Liver (tissue), 2 donors: Measurements from ENCODE around the gene CAST.

Experiments used
- TF ChIP-seq, protein P1 (sequence below): fragments of 150-350 bp; IDR thresholded peaks from 2 replicates; pipeline ENCODE4 v1.5.1; 2017; ENCODE audit warnings: improper control_type of control experiment, low read depth, low read length; ENCODE audit not compliant: missing input control
- TF ChIP-seq, protein P2 (sequence below): IDR thresholded peaks from 2 replicates; pipeline ENCODE4 v1.6.1; 2016; ENCODE audit warnings: antibody characterized with exemption, mild to moderate bottlenecking
- donor health status: healthy.

DNA sequence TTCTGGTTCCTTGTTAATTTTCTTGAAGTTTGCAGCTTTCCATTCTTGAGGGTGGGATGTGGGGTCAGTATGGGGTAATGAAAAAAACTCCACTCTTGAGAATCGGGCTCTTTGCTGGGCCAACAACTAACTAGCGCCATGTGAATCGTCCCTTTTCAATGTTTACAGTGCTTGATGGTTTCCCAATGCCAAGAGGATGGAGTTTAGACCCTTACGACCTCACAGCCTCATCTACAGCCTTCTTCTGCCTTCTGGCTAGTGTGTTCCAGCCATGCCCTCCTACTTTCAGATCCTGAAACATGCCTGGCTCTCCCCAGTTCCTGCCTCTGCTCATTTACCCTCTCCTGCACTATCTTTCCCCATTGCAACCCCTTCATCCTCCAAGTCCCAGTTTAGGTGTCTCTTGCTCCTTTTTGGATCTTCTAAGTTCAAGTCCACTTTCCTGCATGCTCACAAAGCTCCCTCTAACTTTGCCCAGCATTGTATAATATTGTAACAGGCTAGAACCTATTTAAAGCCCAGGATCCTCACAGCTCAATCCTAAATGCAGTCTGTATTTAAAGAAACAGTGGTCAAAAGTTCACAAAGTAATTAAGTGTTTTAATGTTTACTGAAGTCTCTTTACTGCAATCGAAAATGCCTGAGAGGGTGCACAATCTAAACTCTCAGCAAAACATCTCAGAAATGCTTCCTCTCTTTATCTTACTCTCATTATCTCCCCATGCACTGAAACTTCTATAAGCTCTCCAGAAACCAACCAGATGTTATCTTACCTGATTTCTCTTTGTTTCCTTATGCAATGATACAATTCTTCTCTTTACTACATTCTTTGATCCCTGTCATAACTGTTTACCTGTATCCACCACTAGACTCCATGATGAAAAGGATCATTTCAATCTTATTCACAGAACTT, 20.6 kb upstream of the CAST start:
- TF ChIP-seq, protein P1, sequence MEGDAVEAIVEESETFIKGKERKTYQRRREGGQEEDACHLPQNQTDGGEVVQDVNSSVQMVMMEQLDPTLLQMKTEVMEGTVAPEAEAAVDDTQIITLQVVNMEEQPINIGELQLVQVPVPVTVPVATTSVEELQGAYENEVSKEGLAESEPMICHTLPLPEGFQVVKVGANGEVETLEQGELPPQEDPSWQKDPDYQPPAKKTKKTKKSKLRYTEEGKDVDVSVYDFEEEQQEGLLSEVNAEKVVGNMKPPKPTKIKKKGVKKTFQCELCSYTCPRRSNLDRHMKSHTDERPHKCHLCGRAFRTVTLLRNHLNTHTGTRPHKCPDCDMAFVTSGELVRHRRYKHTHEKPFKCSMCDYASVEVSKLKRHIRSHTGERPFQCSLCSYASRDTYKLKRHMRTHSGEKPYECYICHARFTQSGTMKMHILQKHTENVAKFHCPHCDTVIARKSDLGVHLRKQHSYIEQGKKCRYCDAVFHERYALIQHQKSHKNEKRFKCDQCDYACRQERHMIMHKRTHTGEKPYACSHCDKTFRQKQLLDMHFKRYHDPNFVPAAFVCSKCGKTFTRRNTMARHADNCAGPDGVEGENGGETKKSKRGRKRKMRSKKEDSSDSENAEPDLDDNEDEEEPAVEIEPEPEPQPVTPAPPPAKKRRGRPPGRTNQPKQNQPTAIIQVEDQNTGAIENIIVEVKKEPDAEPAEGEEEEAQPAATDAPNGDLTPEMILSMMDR, result no peak
- TF ChIP-seq, protein P2, sequence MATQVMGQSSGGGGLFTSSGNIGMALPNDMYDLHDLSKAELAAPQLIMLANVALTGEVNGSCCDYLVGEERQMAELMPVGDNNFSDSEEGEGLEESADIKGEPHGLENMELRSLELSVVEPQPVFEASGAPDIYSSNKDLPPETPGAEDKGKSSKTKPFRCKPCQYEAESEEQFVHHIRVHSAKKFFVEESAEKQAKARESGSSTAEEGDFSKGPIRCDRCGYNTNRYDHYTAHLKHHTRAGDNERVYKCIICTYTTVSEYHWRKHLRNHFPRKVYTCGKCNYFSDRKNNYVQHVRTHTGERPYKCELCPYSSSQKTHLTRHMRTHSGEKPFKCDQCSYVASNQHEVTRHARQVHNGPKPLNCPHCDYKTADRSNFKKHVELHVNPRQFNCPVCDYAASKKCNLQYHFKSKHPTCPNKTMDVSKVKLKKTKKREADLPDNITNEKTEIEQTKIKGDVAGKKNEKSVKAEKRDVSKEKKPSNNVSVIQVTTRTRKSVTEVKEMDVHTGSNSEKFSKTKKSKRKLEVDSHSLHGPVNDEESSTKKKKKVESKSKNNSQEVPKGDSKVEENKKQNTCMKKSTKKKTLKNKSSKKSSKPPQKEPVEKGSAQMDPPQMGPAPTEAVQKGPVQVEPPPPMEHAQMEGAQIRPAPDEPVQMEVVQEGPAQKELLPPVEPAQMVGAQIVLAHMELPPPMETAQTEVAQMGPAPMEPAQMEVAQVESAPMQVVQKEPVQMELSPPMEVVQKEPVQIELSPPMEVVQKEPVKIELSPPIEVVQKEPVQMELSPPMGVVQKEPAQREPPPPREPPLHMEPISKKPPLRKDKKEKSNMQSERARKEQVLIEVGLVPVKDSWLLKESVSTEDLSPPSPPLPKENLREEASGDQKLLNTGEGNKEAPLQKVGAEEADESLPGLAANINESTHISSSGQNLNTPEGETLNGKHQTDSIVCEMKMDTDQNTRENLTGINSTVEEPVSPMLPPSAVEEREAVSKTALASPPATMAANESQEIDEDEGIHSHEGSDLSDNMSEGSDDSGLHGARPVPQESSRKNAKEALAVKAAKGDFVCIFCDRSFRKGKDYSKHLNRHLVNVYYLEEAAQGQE, result no peak
